SK-N-SH treated with all-trans-retinoic acid at 6 μM for 48 hours (cell line): ENCODE data around the gene AFF1.

Experiments
- ATAC-seq: fragments of 200-7000 bp; cut with Tn5 transposase; 3 replicates; pipeline ENCODE4 v1.9.1; 2020; ENCODE audit warnings: mild to moderate bottlenecking, moderate library complexity
- ARNTL ChIP-seq: fragments of 450-650 bp; formaldehyde crosslinking; IDR thresholded peaks from 2 replicates; pipeline ENCODE4 v1.5.0; 2020; ENCODE audit warnings: low read depth, mild to moderate bottlenecking, moderate library complexity, borderline replicate concordance
- BACH2 ChIP-seq: fragments of 250-450 bp; sonication (Bioruptor Pico); IDR thresholded peaks from 2 replicates; pipeline ENCODE4 v1.9.0; 2021; ENCODE audit warnings: mild to moderate bottlenecking, borderline replicate concordance
- CREB5 ChIP-seq: fragments of 250-450 bp; sonication (Bioruptor Pico); IDR thresholded peaks from 2 replicates; pipeline ENCODE4 v1.5.1; 2020; ENCODE audit warnings: low read depth, mild to moderate bottlenecking, moderate library complexity
- CSDC2 ChIP-seq: fragments of 250-450 bp; sonication (Bioruptor Pico); IDR thresholded peaks from 2 replicates; pipeline ENCODE4 v1.5.0; 2020; ENCODE audit warnings: mild to moderate bottlenecking, moderate library complexity
- CSRNP3 ChIP-seq: fragments of 250-450 bp; sonication (Bioruptor Pico); IDR thresholded peaks from 2 replicates; pipeline ENCODE4 v1.5.1; 2021; ENCODE audit warnings: mild to moderate bottlenecking, moderate library complexity
- ISL1 ChIP-seq: fragments of 250-450 bp; sonication (Bioruptor Pico); IDR thresholded peaks from 2 replicates; pipeline ENCODE4 v2.1.2; 2022; ENCODE audit warnings: mild to moderate bottlenecking, moderate library complexity
- OSR1 ChIP-seq: fragments of 250-450 bp; sonication (Bioruptor Pico); IDR thresholded peaks from 2 replicates; pipeline ENCODE4 v1.8.0; 2022; ENCODE audit warnings: moderate library complexity, mild to moderate bottlenecking, inconsistent platforms
- PATZ1 ChIP-seq: fragments of 250-450 bp; sonication (Bioruptor Pico); IDR thresholded peaks from 2 replicates; pipeline ENCODE4 v1.8.0; 2020; ENCODE audit warnings: mild to moderate bottlenecking, moderate library complexity, borderline replicate concordance
- POU6F1 ChIP-seq: fragments of 250-450 bp; sonication (Bioruptor Pico); IDR thresholded peaks from 2 replicates; pipeline ENCODE4 v1.8.0; 2021; ENCODE audit warnings: low read depth, mild to moderate bottlenecking, moderate library complexity, borderline replicate concordance
- PPARA ChIP-seq: fragments of 250-450 bp; sonication (Bioruptor Pico); IDR thresholded peaks from 2 replicates; pipeline ENCODE4 v1.5.0; 2020; ENCODE audit warnings: mild to moderate bottlenecking, borderline replicate concordance
- RARB ChIP-seq: fragments of 250-450 bp; sonication (Bioruptor Pico); IDR thresholded peaks from 2 replicates; pipeline ENCODE4 v1.8.0; 2021; ENCODE audit warnings: mild to moderate bottlenecking, moderate library complexity
- TCF4 ChIP-seq: fragments of 250-450 bp; sonication (Bioruptor Pico); IDR thresholded peaks from 2 replicates; pipeline ENCODE4 v1.8.0; 2021; ENCODE audit warnings: mild to moderate bottlenecking, moderate library complexity, borderline replicate concordance
- TOX ChIP-seq: fragments of 250-450 bp; sonication (Bioruptor Pico); IDR thresholded peaks from 2 replicates; pipeline ENCODE4 v1.8.0; 2021; ENCODE audit warnings: mild to moderate bottlenecking, moderate library complexity, borderline replicate concordance
- TSHZ2 ChIP-seq: fragments of 250-450 bp; sonication (Bioruptor Pico); IDR thresholded peaks from 2 replicates; pipeline ENCODE4 v1.5.0; 2020; ENCODE audit warnings: mild to moderate bottlenecking, moderate library complexity
- ZC3H10 ChIP-seq: fragments of 250-450 bp; sonication (Bioruptor Pico); IDR thresholded peaks from 2 replicates; pipeline ENCODE4 v1.5.1; 2021; ENCODE audit warnings: mild to moderate bottlenecking, moderate library complexity
- ZFP3 ChIP-seq: fragments of 250-450 bp; sonication (Bioruptor Pico); IDR thresholded peaks from 2 replicates; pipeline ENCODE4 v1.5.0; 2020; ENCODE audit warnings: mild to moderate bottlenecking, moderate library complexity
- ZFP30 ChIP-seq: fragments of 450-650 bp; formaldehyde crosslinking; IDR thresholded peaks from 2 replicates; pipeline ENCODE4 v1.5.0; 2022; ENCODE audit warnings: mild to moderate bottlenecking, moderate library complexity
- ZNF565 ChIP-seq: fragments of 450-650 bp; formaldehyde crosslinking; conservative IDR thresholded peaks from 2 replicates; pipeline ENCODE4 v1.5.0; 2020; ENCODE audit warnings: low read depth, mild to moderate bottlenecking, moderate library complexity
- ZNF70 ChIP-seq: fragments of 450-650 bp; formaldehyde crosslinking; IDR thresholded peaks from 2 replicates; pipeline ENCODE4 v1.5.0; 2020; ENCODE audit warnings: mild to moderate bottlenecking, moderate library complexity
- ZNF8 ChIP-seq: fragments of 450-650 bp; formaldehyde crosslinking; IDR thresholded peaks from 2 replicates; pipeline ENCODE4 v1.5.0; 2020; ENCODE audit warnings: mild to moderate bottlenecking, moderate library complexity

Gene AFF1

GRCh38 chr4:87120411-87121162, 185.8 kb downstream of the AFF1 start (continued):
- no peak for TF ChIP-seq PPARA (CRISPR knock-in tag)
- no peak for TF ChIP-seq TCF4

GRCh38 chr4:87121341-87122065, 186.7 kb downstream of the AFF1 start:
- TF ChIP-seq TSHZ2 (CRISPR knock-in tag) (no peak), PPARA (CRISPR knock-in tag) (no peak), ZC3H10 (CRISPR knock-in tag) (no peak), CREB5 (CRISPR knock-in tag) (no peak), CSRNP3 (CRISPR knock-in tag) (no peak), TOX (CRISPR knock-in tag) (no peak), ZNF8 (CRISPR knock-in tag) (no peak), TCF4 (no peak), ZFP3 (CRISPR knock-in tag) (no peak), ARNTL (no peak), BACH2 (no peak), ZNF565 (CRISPR knock-in tag) (no peak), ZFP30 (no peak), ZNF70 (CRISPR knock-in tag) (no peak), RARB (CRISPR knock-in tag) (no peak), ISL1 (CRISPR knock-in tag) (no peak), CSDC2 (CRISPR knock-in tag) (no peak), OSR1 (CRISPR knock-in tag) (no peak), PATZ1 (CRISPR knock-in tag) (no peak)
- 0 out of 3 replicates have a peak, but pooled peaks have one; percentile 20 for ATAC-seq

- no peak for ATAC-seq
- no peak for TF ChIP-seq POU6F1 (CRISPR knock-in tag)
Measured at GRCh38 chr4:87122252-87122651, 187.4 kb downstream of the AFF1 start.
